Endothelial cell of umbilical vein (primary cell): Measurements from ENCODE around the gene NAA16. TPM values are rescaled to one million over a fixed set of nuclear protein-coding genes. Genes with fewer than 3 reads are reported as not detected.
A peak's percentile ranks its signal among the peaks of the same experiment; 100 is the strongest.

ENCODE experiments used
- BruUV-seq: library from RNA; stranded (reverse); fragments of 400-500 nt; replicated peaks from 2 replicates; lab custom pipeline; 2021; lab: Mats Ljungman, UMichigan
- CTCF ChIA-PET: fragments of 300-600, 350-600 bp; sonication (Branson Sonifier 250); formaldehyde crosslinking; loops from one replicate; lab custom pipeline; 2021; ENCODE audit warnings: antibody characterized with exemption, inconsistent platforms; lab: Charles Lee
- POLR2A ChIA-PET: fragments of 300-600, 350-600 bp; sonication (Branson Sonifier 250); formaldehyde crosslinking; loops from one replicate; lab custom pipeline; 2021; ENCODE audit warnings: antibody characterized with exemption, inconsistent platforms; lab: Charles Lee
- DNase-seq: peaks from one replicate; pipeline ENCODE4 v3.0.0-alpha.2; 2011; ENCODE audit warnings: low read depth, low spot score
- FAIRE-seq: peaks from 2 replicates; lab custom pipeline; 2011; peaks lifted over from hg19 to GRCh38; lab: Jason Lieb, UNC
- H2AFZ ChIP-seq: 2 replicates; pipeline ENCODE4 v1.6.0; 2012; ENCODE audit warnings: low read depth, low read length, control low read depth, inconsistent platforms
- H3K27ac ChIP-seq: 2 replicates; pipeline ENCODE4 v1.5.1; 2011; ENCODE audit warnings: low read depth, mild to moderate bottlenecking, control low read depth, low read length, moderate library complexity; ENCODE audit not compliant: insufficient read depth
- H3K27me3 ChIP-seq, 2 experiments: 2 replicates each; pipeline versions ENCODE4 v1.6.0 to v1.6.1; 2011; ENCODE audit warnings: low read length in 2 of 2, mixed read lengths in 1 of 2; ENCODE audit not compliant: control insufficient read depth in 2 of 2, insufficient read depth in 2 of 2
- H3K36me3 ChIP-seq, 2 experiments: 2 replicates in 1 of 2; 3 replicates in 1 of 2; pipeline ENCODE4 v1.5.1; 2011; ENCODE audit warnings: low read length in 2 of 2, mild to moderate bottlenecking in 1 of 2, moderate library complexity in 1 of 2; ENCODE audit not compliant: control insufficient read depth in 2 of 2, insufficient read depth in 2 of 2; ENCODE audit errors: extremely low read depth in 1 of 2
- H3K4me1 ChIP-seq: 3 replicates; pipeline ENCODE4 v1.5.1; 2011; ENCODE audit warnings: mild to moderate bottlenecking, low read length; ENCODE audit not compliant: control insufficient read depth, insufficient read depth; ENCODE audit errors: extremely low read depth
- H3K4me2 ChIP-seq: 2 replicates; pipeline ENCODE4 v1.6.1; 2011; ENCODE audit warnings: low read length, control low read depth, mixed read lengths; ENCODE audit not compliant: insufficient read depth
- H3K4me3 ChIP-seq, 3 experiments: fragments of 200-600 bp in 1 of 3; sonication (generic), shearing (Covaris generic) in 1 of 3; replicated peaks in 1 of 3; 2 replicates each; pipeline ENCODE4 v1.5.1; 2011 to 2016; ENCODE audit warnings: control low read depth in 3 of 3, low read length in 3 of 3, mild to moderate bottlenecking in 2 of 3, inconsistent platforms in 1 of 3, low read depth in 1 of 3, moderate library complexity in 1 of 3; ENCODE audit not compliant: insufficient read depth in 1 of 3
- H3K79me2 ChIP-seq: 2 replicates; pipeline ENCODE4 v1.6.0; 2012; ENCODE audit warnings: low read length, inconsistent platforms; ENCODE audit not compliant: control insufficient read depth, insufficient read depth
- H3K9ac ChIP-seq: replicated peaks from 2 replicates; pipeline ENCODE3; 2011; ENCODE audit warnings: low read length, control low read depth; ENCODE audit not compliant: insufficient read depth; ENCODE audit errors: extremely low read depth
- H3K9me1 ChIP-seq: replicated peaks from 3 replicates; pipeline ENCODE4 v1.6.0; 2011; ENCODE audit warnings: mild to moderate bottlenecking, low read length; ENCODE audit not compliant: control insufficient read depth, insufficient read depth; ENCODE audit errors: extremely low read depth
- H3K9me3 ChIP-seq: replicated peaks from 2 replicates; pipeline ENCODE4 v1.5.1; 2012; ENCODE audit warnings: low read length, inconsistent platforms; ENCODE audit not compliant: control insufficient read depth, insufficient read depth
- H4K20me1 ChIP-seq: replicated peaks from 2 replicates; pipeline ENCODE3; 2011; ENCODE audit warnings: mild to moderate bottlenecking, low read length; ENCODE audit not compliant: control insufficient read depth, insufficient read depth; ENCODE audit errors: extremely low read depth
- CTCF ChIP-seq, 2 donors: IDR thresholded peaks; 1 replicate in 1 of 2; 2 replicates in 1 of 2; pipeline ENCODE4 v1.5.1; 2011; ENCODE audit warnings: low read length in 2 of 2, mild to moderate bottlenecking in 2 of 2, moderate library complexity in 2 of 2, control low read depth in 1 of 2, inconsistent platforms in 1 of 2, low read depth in 1 of 2; ENCODE audit not compliant: insufficient read depth in 1 of 2; ENCODE audit errors: extremely low read depth in 1 of 2
- EZH2 ChIP-seq: IDR thresholded peaks from 2 replicates; pipeline ENCODE4 v1.6.1; 2012; ENCODE audit warnings: borderline replicate concordance, low read depth, mild to moderate bottlenecking, moderate library complexity, low read length, inconsistent platforms; ENCODE audit not compliant: severe bottlenecking
- FOS ChIP-seq: IDR thresholded peaks from 2 replicates; pipeline ENCODE4 v1.6.1; 2011; ENCODE audit warnings: mild to moderate bottlenecking, low read length, moderate library complexity, borderline replicate concordance; ENCODE audit not compliant: insufficient read depth
- GATA2 ChIP-seq: IDR thresholded peaks from 2 replicates; pipeline ENCODE4 v1.7.0; 2011; ENCODE audit warnings: low read depth, mild to moderate bottlenecking, moderate library complexity, mixed read lengths, low read length; ENCODE audit not compliant: insufficient read length, insufficient read depth
- JUN ChIP-seq: IDR thresholded peaks from 2 replicates; pipeline ENCODE4 v1.6.1; 2011; ENCODE audit warnings: borderline replicate concordance, low read depth; ENCODE audit not compliant: insufficient read length, insufficient read depth
- MYC ChIP-seq: IDR thresholded peaks from one replicate; pipeline ENCODE4 v1.6.1; 2011; ENCODE audit warnings: mild to moderate bottlenecking, low read depth, low read length
- POLR2A ChIP-seq: IDR thresholded peaks from 2 replicates; pipeline ENCODE4 v1.6.1; 2012; ENCODE audit warnings: low read depth, mild to moderate bottlenecking, control low read depth, low read length
- POLR2AphosphoS5 ChIP-seq: IDR thresholded peaks from 2 replicates; pipeline ENCODE4 v1.6.1; 2012; ENCODE audit warnings: low read depth, mild to moderate bottlenecking, control low read depth, low read length, moderate library complexity; ENCODE audit not compliant: insufficient read depth
- dilution Hi-C: fragments of 300-500 bp; cut with MboI; formaldehyde crosslinking; loops from one replicate; pipeline ENCODE4 v1.15.0; 2019; ENCODE audit warnings: low sequenced_read_pairs; ENCODE audit not compliant: extremely low pct_ligation_motif_present
- intact Hi-C: fragments of 100-400 bp; cut with micrococcal nuclease; formaldehyde crosslinking; loops from one replicate; pipeline ENCODE4 v1.10.0; 2022
- polyA plus RNA-seq, 4 experiments: library from polyadenylated mRNA; depleted of rRNA in 3 of 4; stranded (reverse) in 3 of 4; unstranded in 1 of 4; fragments of >200 nt; gene quantifications; 2 replicates each; pipeline versions ENCODE4 v1.2.1 to v1.2.3, GENCODE V29; 2011 to 2012; ENCODE audit warnings: missing spikeins in 1 of 4
- total RNA-seq: library from RNA; stranded (reverse); gene quantifications from 2 replicates; pipeline ENCODE4 v1.2.3, GENCODE V29; 2021
- TF ChIP-seq, protein P1 (sequence below): IDR thresholded peaks from 2 replicates; pipeline ENCODE4 v1.6.1; 2011; ENCODE audit not compliant: insufficient read depth, insufficient read length

The NAA16 gene
- total and polyA plus RNA-seq, 2 donors (not counting 3 experiments of a cell fraction or from before 2014, with no cell fraction given), result 8.6 to 26.1 TPM

GRCh38 chr13:41313117-41313516, 2.0 kb downstream of the NAA16 start:
- no peaks in the 10 kb centered on the region for H3K36me3 ChIP-seq
- H3K4me3 ChIP-seq, result peak overlapping the region in 2 of 3 experiments; percentile 92 to 95
- no TSS peak for BruUV-seq
- no peaks in the 10 kb centered on the region for H3K9me1 ChIP-seq
- H2AFZ ChIP-seq, result no peak overlapping the region
- FAIRE-seq (no peak), DNase-seq (no peak)
- H4K20me1 ChIP-seq, result no peaks in the 10 kb centered on the region
- H3K9ac ChIP-seq, result peak overlapping the region; percentile 89
- no peak overlapping the region for H3K27ac ChIP-seq
- peaks cover 28% of the 10 kb centered on the region for H3K4me1 ChIP-seq
- ChIA-PET CTCF (interaction anchor here (0.7 to 1.9 kb wide), 6 partner anchors 12 to 340 kb away, joined by 3 to 4 read pairs (median 4); no protein-coding TSS in a partner anchor), POLR2A (no interaction called here)
- H3K4me2 ChIP-seq, result peak overlapping the region; percentile 95
- no peaks in the 10 kb centered on the region for H3K27me3 ChIP-seq
- dilution Hi-C loops, result no loop called here
- TF ChIP-seq FOS, result no peak
- TF ChIP-seq EZH2, result no peak
- TF ChIP-seq CTCF (IDR thresholded peaks at IDR 0.05; ENCODE audit: extremely low read depth in 1 of 2, insufficient read depth in 1 of 2, low read depth in 1 of 2, low read length in 2 of 2), result no peak
- TF ChIP-seq POLR2A, result no peak
- no peak for TF ChIP-seq MYC
- TF ChIP-seq JUN, result no peak
- TF ChIP-seq, protein P1, sequence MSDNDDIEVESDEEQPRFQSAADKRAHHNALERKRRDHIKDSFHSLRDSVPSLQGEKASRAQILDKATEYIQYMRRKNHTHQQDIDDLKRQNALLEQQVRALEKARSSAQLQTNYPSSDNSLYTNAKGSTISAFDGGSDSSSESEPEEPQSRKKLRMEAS, result no peak
- no peak for TF ChIP-seq GATA2
- no peak for TF ChIP-seq POLR2AphosphoS5
- no peaks in the 10 kb centered on the region for H3K9me3 ChIP-seq
- peaks cover 68% of the 10 kb centered on the region for H3K79me2 ChIP-seq
- intact Hi-C loops, result loop anchor here (5.0 kb wide), 2 partner anchors 34 to 251 kb away; partner anchors contain the start of gene WBP4
